ENCODE results near the gene RTTN.
A peak's percentile ranks its signal among the peaks of the same experiment; 100 is the strongest.

Gene RTTN

GRCh38 chr18:70075906-70076305 is 129.6 kb downstream of the RTTN start:
- no peak for DNase-seq

GRCh38 chr18:70074116-70074515 is 131.4 kb downstream of the RTTN start:
- DNase-seq = no peak

DNA sequence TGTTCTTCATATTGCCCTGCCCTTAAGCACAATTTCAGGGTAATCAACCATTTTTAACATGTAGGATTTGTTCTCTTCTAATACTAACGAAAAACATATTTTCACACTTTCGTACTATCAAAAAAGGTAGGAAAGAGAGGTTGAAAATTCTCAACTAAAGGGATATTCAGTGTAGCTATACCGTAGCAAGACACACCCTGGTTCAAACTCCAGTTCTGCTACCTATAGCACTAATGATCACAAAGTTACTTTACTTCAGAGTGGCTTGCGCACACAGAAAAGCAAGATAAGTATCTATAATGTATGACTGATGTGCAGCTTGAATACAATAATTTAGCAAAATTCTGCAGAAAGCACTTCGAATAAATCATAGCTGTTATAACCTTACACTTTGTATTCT is 132.1 kb downstream of the RTTN start:
- DNase-seq = no peak

- peak; percentile 6 to 34 (median 30) for DNase-seq
These were observed 132.8 kb downstream of the RTTN start for GRCh38 chr18:70072678-70073077.

- no peak for DNase-seq
These were observed 135.5 kb downstream of the RTTN start for GRCh38 chr18:70069965-70070364.

DNA sequence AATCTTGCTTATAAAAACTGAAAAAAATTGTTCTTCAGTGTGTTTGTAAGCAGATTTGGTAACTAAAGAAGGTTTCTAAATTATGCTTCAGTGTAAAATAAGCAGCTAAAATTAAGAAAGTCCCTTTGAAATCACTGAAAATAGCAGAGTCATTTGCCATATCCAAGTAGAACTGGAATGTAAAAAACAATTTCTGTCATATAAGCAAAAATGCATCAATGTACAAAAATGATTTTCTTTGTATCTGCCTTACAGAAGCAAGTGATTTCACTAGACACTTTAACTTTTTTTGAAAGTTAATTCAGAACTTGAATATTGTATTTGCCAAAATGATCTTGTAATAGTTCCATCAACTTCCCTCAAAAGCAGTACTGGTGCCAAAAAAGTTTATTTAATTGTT is 136.1 kb downstream of the RTTN start:
- no peak for DNase-seq

- DNase-seq = no peak
These were observed 136.5 kb downstream of the RTTN start for GRCh38 chr18:70068981-70069380.

GRCh38 chr18:70059684-70060083 is 145.8 kb downstream of the RTTN start:
- DNase-seq = no peak

DNA sequence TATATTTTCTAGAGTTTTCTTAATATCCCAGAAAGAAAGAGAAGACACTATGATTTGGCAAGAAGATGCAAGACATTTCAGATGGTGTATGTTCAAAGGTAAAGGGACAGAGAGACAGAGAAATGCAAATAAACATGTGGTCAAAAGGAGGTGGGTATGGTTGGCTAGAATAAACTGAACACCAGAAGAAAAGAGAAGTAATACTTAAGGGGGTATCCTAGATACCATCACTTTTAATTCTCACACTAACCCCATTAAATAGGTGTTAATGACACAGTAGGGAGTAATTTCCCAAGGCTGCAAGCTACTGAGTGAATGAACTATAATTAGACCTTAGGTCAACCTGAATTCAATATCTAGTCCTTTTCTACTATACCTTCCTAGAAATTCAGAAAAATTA is 146.6 kb downstream of the RTTN start:
- DNase-seq = no peak

DNA sequence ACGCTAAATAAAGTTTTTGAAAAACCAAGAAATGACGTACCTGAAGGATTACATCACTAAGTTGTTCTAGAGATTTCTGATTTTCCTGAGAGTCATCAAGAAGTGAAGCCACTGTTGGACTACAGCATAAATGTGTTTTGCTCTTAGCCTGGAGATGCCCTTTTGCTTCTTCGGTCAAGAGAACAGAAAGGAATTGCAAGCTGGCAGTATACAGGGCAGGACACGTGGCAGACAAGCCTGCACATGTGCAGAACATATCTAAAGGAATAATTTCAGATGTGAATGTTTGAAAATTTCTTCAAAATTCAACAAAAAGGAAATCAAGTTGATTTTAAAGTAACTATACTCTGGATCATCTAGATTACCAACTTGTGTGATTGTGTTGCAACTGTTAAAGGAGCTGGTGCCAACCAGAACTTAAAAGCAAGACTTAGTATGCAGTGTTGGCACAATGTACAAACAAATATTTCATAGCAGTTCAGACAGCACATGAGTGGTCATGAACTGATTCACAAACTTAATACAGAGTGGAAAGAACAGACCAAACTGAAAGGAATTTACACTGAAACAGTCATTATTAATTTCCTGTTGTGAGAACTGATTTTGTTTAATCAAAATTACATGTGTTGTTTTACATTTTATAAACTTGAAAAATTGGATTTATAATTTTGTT is 157.4 kb downstream of the RTTN start:
- DNase-seq = peak in 1 of 3 donors; percentile 14

GRCh38 chr18:70046796-70047195 is 158.7 kb downstream of the RTTN start:
- DNase-seq = no peak

- no peak for DNase-seq
These were observed 159.3 kb downstream of the RTTN start for GRCh38 chr18:70046207-70046606.

DNA sequence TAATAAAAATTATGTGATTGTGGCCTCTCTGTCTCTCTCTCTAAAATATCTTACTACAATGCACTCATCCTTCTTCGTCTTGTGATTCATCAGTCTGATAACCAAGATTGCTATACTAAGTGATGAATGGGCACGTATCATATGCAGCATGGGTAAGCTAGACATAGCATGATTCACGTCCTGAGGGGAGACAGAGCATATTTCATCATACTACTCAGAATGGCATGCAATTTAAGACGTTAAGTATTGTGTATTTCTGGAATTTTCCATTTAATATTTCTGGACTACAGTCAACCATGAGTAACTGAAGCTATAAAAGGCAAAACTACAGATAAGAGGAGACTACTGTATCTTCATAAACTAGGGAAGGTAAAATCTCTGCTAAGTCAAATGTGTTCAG is 160.9 kb downstream of the RTTN start:
- DNase-seq = peak; percentile 57 to 93 (median 86)

DNA sequence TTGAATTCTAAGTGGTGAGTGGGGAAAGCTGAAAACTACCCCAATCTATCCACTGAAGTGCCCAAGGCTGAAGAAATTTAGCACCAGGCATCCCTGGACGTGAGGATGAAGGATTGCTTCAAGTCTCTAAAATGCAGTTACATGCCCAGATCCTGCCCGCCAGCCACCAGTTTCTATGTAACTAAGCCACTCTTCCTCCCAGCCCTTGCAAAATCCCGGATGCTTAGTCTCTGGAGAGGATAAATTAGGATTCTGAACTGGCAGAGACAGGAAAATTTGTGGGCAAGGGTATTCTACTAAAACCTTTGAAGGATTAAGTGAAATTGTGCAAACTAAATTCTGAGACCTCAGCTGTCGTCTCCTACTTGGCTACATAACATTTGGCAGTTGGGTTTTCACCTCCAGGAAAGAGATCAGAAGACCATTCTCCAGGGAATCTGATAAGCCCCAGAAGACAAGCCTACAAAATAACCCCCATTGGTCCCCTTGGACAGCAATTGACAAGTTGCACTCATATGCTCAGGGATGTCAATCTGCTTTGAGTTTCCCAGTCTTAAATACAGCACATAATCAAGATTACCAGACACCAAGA is 163.9 kb downstream of the RTTN start:
- DNase-seq = no peak

GRCh38 chr18:70039186-70039585 is 166.3 kb downstream of the RTTN start:
- no peak for DNase-seq

DNA sequence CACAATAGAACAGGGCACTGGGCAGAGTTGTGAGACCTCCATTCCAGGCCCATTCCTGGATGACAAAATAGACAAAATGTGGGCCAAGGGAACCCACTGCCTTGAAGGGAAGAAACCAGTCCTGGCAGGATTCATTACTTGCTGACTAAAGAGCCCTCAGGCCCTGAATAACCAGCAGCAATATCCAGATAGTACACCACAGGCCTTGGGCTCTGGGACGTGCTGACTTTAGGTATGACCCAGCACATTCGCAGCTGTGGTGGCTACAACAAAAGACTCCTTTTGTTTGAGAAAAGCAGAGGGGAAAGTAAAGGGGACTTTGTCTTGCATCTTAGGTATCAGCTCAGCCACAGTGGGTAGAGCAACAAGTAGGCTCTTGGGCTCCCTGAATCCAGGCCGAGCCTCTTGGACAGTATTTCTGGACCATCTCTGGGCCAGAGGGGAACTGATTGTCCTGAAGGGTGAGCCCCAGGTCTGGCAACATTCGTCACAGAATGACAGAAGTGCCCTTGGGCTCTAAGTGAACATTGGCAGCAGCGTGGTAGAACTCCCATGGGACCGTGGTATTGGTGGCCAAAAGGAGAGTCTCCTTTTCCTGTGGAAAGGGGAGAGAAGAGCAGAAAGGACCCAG is 167.9 kb downstream of the RTTN start:
- no peak for DNase-seq

GRCh38 chr18:70036771-70037347 is 168.6 kb downstream of the RTTN start:
- DNase-seq = no peak

DNA sequence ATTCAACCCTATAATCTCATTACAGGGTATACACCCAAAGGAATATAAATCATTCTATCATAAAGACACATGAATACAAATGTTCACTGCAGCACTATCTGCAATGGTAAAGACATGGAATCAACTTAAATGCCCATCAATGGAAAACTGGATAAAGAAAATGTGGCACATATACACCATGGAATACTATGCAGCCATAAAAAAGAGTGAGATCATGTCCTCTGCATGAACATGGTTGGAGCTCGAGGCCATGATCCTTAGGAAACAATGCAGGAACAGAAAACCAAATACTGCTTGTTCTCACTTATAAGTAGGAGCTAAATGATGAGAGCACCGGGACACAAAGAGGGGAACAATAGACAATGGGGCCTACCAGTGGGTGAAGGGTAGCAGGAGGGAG is 169.3 kb downstream of the RTTN start:
- no peak for DNase-seq

DNA sequence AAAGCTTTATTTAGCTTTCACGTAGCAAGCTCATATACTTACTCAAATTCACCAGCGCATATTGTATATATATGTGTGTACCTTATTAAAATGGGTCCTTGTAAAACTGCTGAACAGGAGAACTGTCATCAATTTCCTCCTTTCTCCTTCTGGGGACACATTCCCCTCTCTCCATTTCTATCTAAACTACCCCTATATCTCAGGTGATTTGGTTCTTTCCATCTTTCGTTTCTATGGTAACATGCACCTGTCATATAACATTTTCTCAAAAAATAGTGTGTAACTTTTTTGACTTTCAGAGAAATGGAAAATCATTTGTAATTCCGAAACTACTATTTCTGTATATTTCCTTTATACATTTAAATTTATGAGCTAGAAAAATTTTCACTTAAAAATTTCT is 174.3 kb downstream of the RTTN start:
- no peak for DNase-seq

DNA sequence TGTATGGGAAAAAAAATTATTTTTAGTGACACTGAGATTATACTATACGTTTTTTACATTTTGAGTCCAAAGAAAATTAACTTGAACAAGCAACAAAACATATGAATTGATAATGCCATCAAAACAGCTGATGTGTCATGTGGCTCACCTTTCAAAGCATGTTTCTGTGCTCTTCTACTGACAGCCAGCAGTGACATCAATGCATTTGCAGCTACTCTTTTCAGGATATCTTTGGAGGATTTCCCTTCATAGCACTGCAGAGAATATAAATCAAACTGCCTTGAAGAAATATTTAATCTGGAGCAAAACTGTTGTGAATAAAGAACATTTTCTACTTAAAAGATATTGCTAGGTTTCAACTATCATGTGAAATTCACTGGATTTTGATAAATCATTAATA is 174.8 kb downstream of the RTTN start:
- no peak for DNase-seq

DNA sequence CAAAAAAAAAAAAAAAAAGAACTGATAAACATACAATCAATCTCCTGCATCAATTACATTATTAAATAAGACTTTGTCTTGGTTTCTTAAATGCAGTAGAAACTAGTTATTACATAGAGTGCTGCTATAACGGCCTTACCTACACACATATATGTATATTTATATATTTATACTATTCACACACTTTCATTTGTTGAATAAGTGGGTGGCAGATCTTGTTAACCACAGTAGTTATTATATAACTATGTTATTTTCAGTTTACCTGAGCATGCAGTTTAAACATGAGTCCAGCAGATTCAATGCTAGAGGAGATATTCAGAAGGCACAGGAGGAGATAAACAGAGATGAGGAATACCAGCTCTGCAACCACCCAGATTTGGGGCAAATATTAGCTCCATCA is 176.3 kb downstream of the RTTN start:
- DNase-seq = no peak

DNA sequence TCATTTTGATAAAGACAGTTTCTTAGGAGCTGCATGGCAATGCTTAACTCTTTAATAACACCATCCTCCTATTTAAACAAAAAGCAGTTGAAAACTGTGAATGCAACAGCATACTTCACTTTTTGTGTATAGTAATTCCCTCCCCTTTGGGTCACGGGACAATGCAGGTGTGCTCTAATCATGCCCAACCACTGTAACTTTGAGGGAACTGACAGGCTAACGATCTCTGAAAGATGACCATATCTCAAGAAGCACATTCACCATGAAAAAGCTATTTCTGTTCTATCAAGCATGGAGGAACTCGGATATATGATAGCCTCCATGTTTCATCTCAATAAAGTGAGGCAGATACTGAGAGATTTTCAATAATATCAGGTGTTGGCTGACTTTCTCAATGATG is 176.8 kb downstream of the RTTN start:
- DNase-seq = no peak

- no peak for DNase-seq
These were observed 177.4 kb downstream of the RTTN start for GRCh38 chr18:70028084-70028483.

GRCh38 chr18:70025580-70025979 is 179.9 kb downstream of the RTTN start:
- no peak for DNase-seq
